GM10248 (cell line): ENCODE measurements around the gene PACS1.

Source experiments
- CTCF ChIA-PET: fragments of 300-600 bp; sonication (Branson Sonifier 250); formaldehyde crosslinking; extraction: SDS; loops from one replicate; lab custom pipeline; 2021; ENCODE audit warnings: antibody characterized with exemption; lab: Yijun Ruan, JAX
- POLR2A ChIA-PET: fragments of 350-650 bp; sonication (Branson Sonifier 250); formaldehyde crosslinking; extraction: SDS; loops from one replicate; lab custom pipeline; 2020; ENCODE audit warnings: antibody characterized with exemption; lab: Yijun Ruan, JAX
- DNase-seq: peaks from one replicate; pipeline ENCODE4 v3.0.0; 2012; ENCODE audit errors: extremely low spot score
- CTCF ChIP-seq: IDR thresholded peaks from 2 replicates; pipeline ENCODE4 v1.5.1; 2012; ENCODE audit warnings: mild to moderate bottlenecking, low read depth; ENCODE audit errors: extremely low read depth, missing control alignments, control extremely low read depth

PACS1 gene

DNA sequence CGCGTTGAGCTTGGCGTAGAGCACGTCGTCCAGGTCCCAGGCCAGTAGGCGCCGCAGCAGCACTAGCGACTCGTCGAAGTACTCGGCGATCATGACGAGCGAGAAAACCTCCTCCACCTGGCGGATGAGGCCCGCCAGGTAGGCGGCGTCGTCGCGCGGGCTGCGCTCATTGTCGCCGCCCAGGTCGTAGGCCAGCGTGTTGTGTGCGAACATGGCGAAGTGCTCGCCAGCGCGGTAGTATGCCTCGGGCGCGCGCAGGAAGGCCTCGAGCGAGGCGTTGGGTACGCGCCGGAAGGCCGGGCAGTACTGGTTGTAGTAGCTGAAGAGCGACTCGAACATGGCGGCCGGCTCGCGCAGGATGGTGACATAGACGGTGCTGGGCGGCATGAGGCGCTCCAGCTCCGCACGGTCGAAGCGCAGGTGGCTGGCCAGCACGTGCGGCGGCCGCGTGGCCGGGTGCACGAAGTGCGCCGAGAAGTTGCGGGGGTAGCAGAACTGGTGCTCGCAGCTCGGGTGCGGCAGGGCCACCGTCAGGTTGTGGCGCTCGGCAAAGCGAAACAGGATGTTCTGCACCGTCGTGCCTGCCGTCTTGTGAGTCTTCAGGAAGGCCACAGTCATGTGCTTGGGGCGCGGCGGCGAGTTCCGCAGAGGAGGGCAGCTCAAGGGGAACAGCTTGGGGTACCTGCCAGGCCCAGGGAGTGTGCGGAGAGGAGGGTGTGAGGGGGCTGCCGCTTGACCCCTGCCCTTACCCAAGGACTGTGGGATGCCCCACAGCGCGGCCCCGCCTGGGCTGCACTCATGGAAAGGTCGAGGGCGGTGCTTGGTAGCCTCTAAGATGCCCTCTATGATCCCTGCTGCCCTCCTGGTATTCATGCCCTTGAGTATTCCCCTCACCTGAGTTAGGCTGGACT lies 26.8 kb upstream of the PACS1 start:
- POLR2A ChIA-PET, result no interaction called here
- CTCF ChIA-PET, result interaction anchor here (1.2 to 7.8 kb wide), 13 partner anchors 7 to 331 kb away, joined by 3 to 52 read pairs (median 11); partner anchors contain the start of genes CATSPER1, FIBP, KAT5 and MUS81
- DNase-seq, result no peak
- no peak for TF ChIP-seq CTCF

GRCh38 chr11:66044757-66045156 lies 25.3 kb upstream of the PACS1 start:
- CTCF ChIA-PET, result interaction anchor here (0.7 to 7.8 kb wide), 35 partner anchors 9 to 343 kb away, joined by 3 to 52 read pairs (median 5); partner anchors contain the start of genes CATSPER1, CCDC85B, CST6 and FIBP
- no peak for DNase-seq
- TF ChIP-seq CTCF, result no peak
- POLR2A ChIA-PET, result interaction anchor here (0.5 to 1.2 kb wide), 3 partner anchors 36 to 317 kb away, joined by 3 to 5 read pairs (median 3); no protein-coding TSS in a partner anchor

GRCh38 chr11:66045177-66045639 lies 24.9 kb upstream of the PACS1 start:
- DNase-seq, result peak; percentile 91
- ChIA-PET POLR2A (interaction anchor here (0.7 to 1.2 kb wide), 2 partner anchors 36 to 317 kb away, joined by 3 to 5 read pairs; no protein-coding TSS in a partner anchor), CTCF (interaction anchor here (0.7 to 7.8 kb wide), 40 partner anchors 9 to 343 kb away, joined by 3 to 52 read pairs (median 4); partner anchors contain the start of genes BANF1, CATSPER1, CCDC85B and CST6)
- TF ChIP-seq CTCF, result peak; percentile 92

GRCh38 chr11:66046901-66047300 lies 23.2 kb upstream of the PACS1 start:
- POLR2A ChIA-PET, result no interaction called here
- CTCF ChIA-PET, result interaction anchor here (1.1 to 7.8 kb wide), 10 partner anchors 8 to 88 kb away, joined by 3 to 52 read pairs (median 18); partner anchors contain the start of genes CST6, PACS1 and SF3B2
- DNase-seq, result no peak
- TF ChIP-seq CTCF, result no peak

- ChIA-PET POLR2A (no interaction called here), CTCF (interaction anchor here (1.0 to 7.8 kb wide), 6 partner anchors 11 to 269 kb away, joined by 3 to 52 read pairs (median 31); partner anchors contain the start of genes CST6 and PACS1)
- DNase-seq, result no peak
- no peak for TF ChIP-seq CTCF
These were observed 22.3 kb upstream of the PACS1 start for GRCh38 chr11:66047541-66048365.
